Measurements from ENCODE around the gene PCDHGA12.

GRCh38 chr5:141392429-141393198 lies 37.7 kb upstream of the PCDHGA12 start, which contains the start of gene PCDHGA8:
- TF ChIP-seq CTCF (IDR thresholded peaks at IDR 0.05; ENCODE audit: low read length) (peak; percentile 52), EZH2 (optimal IDR thresholded peaks at IDR 0.05; ENCODE audit: low read depth, low read length) (no peak)
